Measurements from ENCODE around the gene ZNHIT2.

GRCh38 chr11:65103476-65103875, 14.0 kb downstream of the ZNHIT2 start:
- TF ChIP-seq CTCF (IDR thresholded peaks at IDR 0.05) (no peak), POLR2A (IDR thresholded peaks at IDR 0.05) (no peak)

Data from heart left ventricle (tissue), 13 donors.